Stimulated activated CD4-positive, alpha-beta T cell treated with anti-CD3 and anti-CD28 coated beads, Interleukin-4, amount 100 ng/mL, for 1 hour (primary cell): ENCODE data around the gene PRDM1.

Experiments
- DNase-seq: peaks from one replicate; pipeline ENCODE4 v3.0.0-alpha.2; 2020

Gene PRDM1

DNA sequence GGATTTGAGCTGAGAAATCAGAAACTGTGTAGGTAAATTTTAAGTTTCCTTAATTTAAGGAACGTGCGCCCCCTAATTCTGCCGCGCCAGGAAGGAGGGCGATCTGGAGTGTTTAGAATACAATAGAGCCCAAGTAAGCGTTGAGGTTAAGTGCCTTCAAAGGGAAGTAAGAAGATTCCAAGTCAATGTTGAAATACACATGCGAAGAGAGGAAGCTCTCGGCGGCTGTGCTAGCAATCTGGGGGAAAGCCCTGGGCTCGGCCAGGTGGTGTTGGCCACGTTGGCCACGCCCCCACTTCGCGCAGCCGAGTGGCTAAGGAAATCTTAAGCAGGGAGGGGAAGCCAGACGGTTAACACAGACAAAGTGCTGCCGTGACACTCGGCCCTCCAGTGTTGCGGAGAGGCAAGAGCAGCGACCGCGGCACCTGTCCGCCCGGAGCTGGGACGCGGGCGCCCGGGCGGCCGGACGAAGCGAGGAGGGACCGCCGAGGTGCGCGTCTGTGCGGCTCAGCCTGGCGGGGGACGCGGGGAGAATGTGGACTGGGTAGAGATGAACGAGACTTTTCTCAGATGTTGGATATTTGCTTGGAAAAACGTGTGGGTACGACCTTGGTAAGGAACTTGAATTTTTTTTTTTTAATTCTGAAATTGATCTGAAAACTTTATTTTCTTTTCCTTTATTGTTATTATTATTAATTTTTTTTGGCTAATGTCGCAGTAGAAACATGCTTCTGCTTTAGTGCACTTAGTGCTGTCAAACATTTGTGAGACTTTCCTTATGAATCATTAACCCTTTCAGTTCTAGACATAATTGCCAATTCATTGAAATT is at the start of gene PRDM1:
Gene PRDM1, plus strand, starts transcription at position 353 of the 830 bp plus-strand sequence. Its CDS starts 218 bp downstream, at position 571.
- peak; percentile 74 for DNase-seq

DNA sequence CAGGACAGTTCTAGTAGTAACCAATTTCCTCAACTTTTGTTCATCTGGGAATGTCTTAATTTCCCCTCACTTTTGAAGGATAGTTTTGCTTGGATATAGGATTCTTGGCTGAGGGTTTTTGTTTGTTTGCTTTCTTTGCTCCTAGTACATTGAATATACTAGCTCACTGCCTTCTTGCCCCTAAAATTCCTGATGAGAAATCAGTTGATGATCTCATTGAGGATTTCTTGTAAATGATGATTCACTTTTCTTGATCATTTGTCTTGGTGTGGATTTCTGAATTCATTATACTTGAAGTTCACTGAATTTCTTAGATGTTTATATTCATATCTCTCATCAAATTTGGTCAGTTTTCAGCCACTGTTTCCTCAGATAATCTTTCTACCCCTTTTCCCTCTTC is 49.1 kb upstream of the PRDM1 start:
- no peak for DNase-seq

DNA sequence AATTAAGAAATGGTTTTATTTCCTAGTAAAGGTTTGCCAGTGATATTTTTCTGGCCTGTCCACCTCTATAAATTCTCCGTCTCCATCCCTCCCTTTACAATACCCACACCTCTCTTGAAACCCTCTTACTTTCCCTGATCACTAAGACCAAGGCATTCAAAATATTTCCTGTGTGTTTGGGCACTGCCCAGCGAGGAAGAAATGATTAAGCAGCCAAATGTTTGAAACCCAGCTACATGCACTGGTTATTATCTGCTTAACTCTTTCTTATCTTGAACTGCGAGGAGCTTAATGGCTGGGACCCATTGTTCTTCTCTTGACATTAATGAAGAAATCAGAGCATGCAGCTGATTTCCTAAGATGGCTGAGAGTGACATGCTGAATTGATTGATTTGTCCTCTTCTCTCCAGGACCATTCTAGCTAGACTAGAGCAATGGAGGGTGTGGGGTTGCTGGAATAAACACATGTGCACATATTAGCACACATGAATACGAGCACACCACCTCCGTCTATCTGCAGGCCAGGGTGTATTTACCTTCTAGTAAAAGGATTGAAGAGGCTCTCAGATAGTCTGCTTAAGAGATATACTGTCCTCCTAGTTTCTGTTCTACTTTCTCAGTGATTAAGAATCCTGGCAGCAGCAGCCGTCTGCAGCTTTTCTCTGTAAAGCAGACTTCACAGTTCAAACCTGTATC is 46.1 kb upstream of the PRDM1 start:
- DNase-seq: no peak

DNA sequence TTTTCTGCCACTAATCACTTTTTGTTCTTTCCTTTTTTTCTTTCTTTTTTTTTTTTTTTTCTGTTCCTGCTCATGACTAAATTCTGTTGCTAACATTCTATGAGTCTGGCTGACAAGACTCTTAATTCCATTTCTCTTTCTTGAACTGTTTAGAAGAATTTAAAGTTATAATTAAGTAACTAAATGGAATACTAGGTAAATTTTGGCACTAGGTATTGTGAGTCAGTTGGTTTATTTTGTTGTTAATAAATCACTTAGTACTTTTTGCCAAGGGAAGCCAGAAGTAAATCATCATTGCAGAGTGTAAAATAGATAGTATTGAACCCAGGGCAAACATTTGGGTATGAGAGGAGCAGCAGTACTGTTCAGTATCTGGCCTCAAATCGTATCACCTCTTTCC is 42.0 kb upstream of the PRDM1 start:
- no peak for DNase-seq

DNA sequence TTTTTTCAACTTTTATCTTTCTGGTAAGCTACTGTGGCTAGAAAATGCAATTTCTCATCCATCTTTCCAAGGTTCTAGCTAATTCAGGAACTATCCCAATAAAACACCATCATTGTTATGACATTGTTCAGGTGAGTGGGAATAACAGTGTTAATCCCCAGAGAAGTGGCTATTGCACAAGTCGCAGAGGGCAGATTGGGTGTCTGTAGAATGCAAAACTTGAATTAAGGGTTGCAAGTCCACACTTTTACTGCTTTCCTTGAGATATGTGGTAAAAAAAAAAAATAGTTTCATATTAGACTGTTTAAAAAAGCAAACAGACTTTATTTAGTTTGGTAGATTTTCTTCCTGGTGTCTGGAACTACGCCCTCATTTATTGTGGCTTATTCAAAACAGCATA is 41.1 kb upstream of the PRDM1 start:
- DNase-seq: no peak

DNA sequence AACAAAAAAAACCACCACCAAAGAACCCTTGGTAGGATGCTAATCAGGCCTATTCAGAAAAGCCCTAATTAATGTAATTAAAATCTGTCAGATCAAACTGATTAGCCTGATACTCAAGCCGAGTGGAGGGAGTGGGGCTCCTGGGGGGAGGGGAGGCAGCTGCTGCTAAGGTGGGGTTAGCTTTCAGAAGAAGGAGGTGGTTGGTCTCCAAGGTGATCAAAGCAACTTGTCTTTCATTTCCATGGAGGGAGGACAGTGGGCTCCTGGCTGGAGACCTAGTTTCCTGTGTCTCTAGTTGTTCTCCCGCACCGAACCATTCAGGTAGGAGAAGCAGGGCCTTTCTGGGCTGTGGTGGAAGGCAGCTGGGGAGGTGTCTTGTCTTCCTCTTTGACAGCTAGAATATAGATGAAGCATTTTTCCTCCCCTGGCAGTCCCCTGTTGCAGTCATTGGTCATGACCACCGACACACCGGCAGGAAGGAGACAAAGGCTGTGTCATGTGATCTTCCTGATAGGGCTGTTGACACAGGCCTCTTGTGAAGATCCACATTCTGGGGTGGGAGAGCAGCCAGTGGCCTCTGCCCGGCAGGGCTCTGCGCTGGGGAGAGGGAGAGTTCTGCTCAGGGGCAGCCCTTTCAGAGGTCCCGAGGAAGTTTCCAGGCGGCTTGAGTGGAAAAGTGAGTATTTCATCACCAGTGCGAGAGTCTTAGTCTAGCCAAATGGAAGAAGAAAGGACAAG is 39.9 kb upstream of the PRDM1 start:
- no peak for DNase-seq

DNA sequence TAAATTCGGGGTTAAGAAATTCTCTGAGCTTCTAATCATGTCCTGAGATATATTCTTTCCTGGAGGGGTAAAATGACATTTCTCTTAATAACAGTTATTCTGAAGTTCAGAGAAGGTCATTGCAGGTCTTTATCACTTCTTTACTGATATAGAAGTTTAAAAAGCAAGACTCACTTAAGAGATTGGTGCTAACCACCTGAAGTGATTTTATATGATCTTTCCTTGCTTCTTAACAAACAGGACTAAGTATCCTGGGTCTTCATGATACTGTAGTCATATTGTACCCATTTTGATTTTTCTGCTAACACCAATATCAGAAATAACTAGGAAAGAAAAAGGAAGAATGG is 39.3 kb upstream of the PRDM1 start:
- no peak for DNase-seq

DNA sequence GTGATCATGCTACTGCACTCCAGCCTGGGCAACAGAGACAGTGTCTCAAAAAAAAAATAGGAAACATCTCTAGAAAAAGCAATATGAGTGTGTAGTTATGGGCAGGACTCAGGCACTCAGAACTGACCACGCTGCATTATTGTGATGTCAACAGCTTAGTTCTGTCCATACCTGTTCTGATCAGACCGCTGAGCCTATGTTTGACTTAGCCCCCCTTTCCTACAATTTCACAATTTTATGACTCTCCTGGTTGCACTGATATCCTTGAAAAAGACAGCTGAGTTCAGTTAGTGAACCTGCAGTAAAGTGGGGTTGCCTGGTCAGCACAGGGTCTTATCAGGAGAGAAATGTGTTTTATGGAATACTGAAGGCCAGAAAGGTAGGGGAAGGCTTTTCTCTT is 37.8 kb upstream of the PRDM1 start:
- DNase-seq: no peak

DNA sequence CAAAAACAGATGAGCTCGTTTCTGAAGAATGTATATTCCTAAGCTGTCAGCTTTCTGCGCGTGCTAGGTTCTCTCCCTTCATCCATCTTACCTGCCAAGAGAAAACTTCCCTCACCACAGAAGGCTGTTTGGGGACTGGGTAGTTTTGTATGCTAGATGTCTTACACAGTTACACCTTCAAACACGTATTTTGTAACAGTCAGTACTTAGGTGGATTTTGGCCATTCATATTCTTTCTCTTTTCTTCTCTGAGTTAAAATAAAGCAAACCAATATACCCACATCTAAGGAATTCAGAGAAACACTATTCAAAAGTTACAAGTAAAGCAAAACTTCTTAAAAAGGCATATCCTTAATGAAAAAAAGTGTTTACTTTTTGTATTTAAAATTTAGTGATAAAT is 35.6 kb upstream of the PRDM1 start:
- no peak for DNase-seq

DNA sequence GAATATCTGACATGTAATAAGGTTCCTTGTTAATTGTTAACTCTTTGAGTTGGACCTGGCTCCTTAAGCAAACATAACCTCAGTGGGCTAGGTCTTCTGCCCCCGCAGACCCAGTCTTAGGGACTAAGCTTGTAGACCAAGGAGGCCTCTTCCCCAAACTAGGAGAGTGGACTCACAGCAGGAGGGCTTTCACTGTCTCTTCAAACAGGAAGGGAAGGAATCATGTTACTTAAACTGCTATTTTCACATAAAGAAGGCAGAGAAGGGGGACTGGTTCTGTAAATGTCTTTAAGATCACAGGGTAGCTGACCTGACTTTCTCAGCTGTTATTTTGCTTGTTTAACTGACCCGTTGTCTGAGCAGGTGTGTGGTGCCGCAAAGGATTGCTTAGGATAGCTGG is 34.9 kb upstream of the PRDM1 start:
- DNase-seq: no peak

DNA sequence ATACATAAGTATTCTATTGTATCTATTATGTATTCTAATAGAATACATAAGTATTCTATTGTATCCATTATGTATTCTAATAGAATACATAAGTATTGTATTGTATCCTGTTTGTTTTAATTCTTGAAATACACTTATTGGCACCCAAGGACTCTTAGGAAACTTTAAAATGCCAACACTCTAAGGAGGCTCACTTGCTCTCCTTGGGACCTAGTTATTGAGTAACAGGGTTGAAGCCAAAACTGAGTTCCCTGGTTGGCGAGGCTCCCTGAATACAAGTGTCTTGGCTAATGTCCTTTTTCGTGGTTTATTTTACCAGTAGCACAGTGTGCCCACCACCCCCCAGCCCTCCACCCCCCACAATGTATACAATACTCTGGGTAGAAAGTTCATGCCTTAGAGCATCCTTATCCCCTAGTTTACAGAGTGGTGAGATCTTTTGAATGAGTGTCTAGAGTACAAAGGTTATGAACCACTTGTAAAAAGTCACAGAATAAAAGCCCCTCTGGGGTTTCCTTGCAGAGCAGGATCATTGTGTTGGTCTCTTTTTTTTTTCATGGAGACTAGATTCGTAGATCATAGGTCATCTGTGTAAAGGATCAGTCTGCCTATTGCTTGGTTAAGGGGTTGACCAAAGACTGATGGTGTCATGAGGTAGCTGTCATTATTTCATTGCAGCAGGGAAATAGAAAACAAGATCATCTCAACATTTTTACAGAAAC is 32.5 kb upstream of the PRDM1 start:
- no peak for DNase-seq

DNA sequence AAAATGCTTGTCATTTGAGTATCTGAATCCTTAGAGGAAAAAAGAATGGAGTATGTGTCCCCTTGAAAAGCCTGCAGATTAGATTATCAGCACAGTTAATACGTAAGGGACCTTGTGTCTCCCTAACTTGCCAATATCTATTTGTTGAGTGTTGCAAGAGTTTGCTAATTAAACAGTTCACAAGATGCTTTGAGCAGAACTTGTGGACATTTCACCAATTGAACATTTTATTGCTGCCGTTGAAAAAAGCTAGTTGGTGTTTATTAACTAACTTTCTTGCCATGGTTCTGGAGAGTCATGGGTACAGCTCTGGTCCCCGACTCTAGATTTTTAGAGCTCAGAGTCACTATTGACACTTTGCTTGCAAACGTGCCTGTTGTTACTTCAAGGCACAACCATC is 30.6 kb upstream of the PRDM1 start:
- no peak for DNase-seq

DNA sequence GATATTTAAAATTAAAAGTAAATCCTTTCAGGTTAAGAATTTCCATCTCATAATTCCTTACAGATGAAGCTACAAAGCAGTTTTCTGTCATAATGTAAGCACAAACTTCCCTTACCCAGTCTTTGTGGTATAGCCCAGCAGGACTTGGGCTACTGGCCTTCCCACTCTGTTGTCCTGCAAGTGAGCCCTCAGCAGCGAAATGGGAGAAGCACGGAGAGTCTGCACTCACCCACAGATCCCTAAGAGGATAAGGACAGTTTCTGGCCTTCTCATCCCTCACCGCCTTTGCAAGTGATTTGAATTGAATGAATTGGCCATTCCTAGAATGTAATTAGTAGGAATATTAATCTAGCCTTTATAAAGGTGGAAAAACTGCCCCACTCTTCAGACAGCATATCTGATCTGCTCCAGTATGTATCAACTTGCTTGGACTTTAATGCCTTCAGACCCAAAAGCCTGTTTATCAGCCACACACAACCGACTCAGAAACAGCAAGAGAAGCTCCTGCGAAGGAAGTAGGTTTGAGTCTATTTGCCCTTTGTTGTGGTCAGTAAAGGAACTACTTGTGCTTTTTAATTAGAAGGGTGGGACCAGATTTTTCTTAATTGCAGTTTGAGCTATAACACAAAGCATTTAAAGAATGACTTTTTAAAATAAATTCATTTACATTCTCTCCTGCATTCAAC is 29.9 kb upstream of the PRDM1 start:
- no peak for DNase-seq

DNA sequence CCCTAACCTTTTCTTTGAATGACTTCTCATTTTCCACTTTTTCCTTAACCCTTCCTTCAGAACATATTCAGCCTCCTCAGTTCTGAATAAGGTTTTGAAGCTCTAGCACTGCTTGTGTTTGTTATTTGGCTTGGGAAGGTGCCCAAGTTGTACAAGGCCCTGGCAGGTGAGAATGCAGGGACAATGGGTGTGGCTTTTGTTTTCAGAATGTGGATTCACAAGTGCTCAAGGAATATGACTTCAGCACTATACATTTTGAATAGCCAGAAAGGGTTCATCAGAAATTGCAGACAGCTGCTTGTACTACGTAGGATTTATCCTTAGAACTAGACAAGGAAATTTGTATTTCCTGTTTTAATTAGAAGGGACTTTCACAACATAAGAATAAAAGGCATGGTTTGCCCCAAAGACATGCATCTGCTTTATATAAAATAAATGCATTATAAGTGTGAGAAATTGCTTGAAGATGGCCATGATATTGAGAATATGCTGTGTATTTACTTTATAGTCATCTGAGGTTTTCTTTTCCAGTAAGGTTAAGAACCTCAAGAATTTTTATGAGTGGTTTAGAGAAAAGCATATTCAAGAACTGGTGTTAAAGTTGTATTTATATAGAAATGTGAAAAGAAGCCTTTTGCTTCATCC is 29.3 kb upstream of the PRDM1 start:
- no peak for DNase-seq

DNA sequence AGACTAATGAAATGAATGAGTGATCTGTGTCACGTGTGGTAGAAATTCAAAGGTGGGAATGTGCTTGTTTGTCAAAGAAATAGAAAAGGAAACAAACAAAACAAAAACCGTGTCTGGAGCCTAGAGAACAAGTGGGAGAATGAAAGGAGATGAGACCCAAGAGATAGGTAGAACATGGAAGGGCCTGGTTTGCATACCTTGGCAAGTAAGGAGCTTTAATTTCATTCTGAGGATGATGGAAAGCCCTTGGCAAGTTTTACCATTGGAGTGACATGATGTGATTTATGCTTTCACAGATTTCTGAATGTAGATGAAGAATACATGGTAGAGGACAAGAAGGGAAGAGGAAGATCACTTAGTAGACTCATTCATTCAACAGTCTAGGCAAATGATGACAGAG is 26.8 kb upstream of the PRDM1 start:
- no peak for DNase-seq

DNA sequence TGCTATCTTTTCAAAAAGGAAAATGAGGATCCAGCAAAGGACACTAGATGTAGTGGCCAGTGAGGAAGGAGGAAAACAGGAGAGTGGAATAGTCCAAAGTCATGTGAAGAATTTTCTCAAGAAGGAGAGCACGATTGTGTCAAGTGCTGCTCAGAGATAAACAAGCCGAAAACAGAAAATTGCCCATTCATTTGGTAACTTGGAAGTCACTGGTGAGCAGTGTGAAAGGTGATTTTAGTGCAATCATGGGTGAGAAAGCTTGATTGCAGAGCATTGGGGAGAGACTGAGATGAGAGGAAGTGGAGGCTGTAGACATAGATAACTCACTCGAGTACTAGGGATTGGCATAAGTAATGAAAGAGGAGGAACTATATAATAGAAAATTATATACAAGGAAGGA is 26.0 kb upstream of the PRDM1 start:
- no peak for DNase-seq

DNA sequence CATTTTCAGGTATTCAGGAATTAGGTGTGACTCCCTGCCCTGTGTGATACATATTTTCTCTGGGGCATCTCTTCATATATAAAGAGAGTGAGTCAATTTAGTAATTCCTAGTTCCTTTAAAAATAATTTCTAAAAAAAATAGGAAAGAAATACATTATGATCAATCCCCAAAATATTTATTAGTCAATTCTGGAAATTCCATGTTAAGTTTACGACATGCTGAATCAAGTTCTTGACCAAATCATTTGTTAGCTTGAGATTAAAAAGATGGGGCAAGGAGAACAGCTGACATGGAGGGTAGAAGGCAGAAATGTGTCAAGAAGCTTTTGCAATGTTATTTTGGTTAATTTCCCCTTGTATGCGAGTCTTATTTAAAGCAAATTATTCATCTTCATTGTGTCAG is 22.7 kb upstream of the PRDM1 start:
- no peak for DNase-seq

DNA sequence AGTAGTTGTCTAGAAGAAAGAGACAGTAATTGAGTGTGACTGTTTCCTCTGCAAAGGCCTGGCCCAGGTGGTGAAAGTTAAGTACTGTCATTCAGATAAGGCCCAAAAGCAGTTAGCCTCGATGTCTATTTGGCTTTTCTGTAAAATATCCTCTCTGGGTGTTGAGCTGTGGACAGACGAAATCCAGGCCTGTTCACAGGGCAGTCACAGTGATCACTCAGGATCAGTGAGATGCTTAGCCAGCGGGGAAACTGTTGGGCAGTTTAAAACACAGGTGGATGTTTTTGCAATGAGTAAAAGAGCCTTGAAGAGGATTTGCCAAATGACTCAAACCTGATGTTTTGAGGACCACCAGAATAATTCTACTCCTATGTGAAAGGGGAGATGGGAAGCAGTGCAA is 22.0 kb upstream of the PRDM1 start:
- DNase-seq: no peak

DNA sequence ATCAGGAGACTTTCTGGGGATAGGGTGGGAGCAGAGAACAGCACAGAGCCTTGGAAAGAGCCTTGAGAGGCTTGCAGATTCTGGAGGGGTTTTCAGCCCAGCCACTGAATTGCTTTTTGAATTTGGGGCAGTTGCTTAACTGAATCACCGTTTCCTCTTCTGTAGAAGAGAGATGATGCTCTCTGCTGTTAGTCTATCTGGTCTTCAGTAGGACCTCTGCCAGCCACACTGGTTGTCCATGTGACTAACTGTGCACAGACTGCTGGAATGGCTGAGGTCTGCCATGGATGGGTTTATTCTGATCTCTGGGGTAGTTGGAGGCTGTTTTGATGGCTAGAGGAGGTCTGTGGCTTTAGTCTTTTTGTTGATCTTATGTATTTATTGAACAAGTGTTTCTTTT is 21.4 kb upstream of the PRDM1 start:
- no peak for DNase-seq

DNA sequence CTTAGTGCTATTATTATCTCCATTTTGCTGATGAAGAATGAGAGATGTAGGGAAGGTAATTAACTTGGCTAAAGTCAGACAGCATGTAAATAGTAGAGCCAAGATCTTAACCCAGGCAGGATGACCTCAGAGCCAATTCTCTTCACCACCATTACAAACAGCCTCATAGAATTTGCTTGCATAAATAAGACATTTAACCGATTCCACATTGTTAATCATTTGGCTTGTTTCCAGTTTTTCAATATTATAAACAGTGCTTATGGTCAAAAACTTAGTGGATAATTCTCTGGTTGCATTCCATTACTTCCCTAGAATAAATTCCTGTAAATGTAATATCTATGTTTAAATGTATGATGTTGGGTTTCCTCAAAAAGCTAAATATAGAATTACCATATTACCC is 19.1 kb upstream of the PRDM1 start:
- no peak for DNase-seq

DNA sequence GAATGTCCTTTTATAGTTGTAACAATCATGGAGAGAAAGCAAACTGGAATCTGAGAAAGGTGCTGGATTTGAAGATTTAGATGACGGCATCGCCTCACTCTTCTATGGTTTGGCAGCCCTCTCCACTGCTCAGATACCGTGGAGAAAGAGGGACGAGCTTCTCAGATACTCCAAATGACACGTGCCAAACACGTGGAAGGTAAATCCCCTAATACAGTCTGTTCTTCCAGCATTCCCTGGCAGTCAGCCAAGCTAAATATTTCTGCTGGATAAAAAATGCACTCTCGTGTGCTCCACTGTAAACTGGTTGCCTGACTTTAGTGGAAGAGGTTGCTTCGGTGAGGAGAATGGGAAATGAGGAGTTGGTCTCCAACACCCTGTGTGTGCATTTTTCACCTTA is 16.7 kb upstream of the PRDM1 start:
- no peak for DNase-seq

DNA sequence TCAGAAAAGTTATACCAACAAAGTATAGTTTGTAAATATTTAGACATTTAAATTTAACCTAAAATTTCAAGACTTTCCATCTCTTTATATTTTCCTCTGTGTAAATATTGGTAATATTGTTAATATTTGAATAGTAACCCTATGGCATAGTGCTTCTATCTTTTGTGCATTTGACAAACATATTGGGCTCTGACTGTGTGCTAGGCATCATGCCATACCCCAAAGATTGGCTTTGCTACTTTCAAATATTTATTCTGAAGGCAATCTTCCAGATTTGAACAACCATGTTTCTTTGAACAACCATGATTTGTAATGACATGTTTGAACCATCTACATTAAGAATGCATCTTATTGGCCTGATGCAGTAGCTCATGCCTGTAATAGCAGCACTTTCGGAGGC is 15.5 kb upstream of the PRDM1 start:
- no peak for DNase-seq
